ENCODE measurements around the gene USP40.

Gene USP40

GRCh38 chr2:233448575-233448974, 118.0 kb downstream of the USP40 start:
- no peak overlapping the region for H3K27ac ChIP-seq (ENCODE audit: low read depth, low read length, severe bottlenecking)
- no peaks in the 10 kb centered on the region for H3K4me1 ChIP-seq (ENCODE audit: control insufficient read depth, insufficient read depth, low read length, poor library complexity, severe bottlenecking)
- WGBS, 2 experiments (ENCODE audit: insufficient coverage in 2 of 2) = 92 to 100% methylated on average over 2 of the region's 4 CpGs
- no peak overlapping the region for H3K4me3 ChIP-seq (ENCODE audit: extremely low read depth, insufficient read depth, low read length, poor library complexity, severe bottlenecking)
- H3K36me3 ChIP-seq (ENCODE audit: control insufficient read depth, insufficient read depth, low read length) = peaks cover 63% of the 10 kb centered on the region
- H3K9me3 ChIP-seq (ENCODE audit: control insufficient read depth, low read length) = no peaks in the 10 kb centered on the region

- Histone ChIP-seq H3K27ac (ENCODE audit: low read depth, low read length, severe bottlenecking) (no peak overlapping the region), H3K4me3 (ENCODE audit: extremely low read depth, insufficient read depth, low read length, poor library complexity, severe bottlenecking) (no peak overlapping the region), H3K9me3 (ENCODE audit: control insufficient read depth, low read length) (no peaks in the 10 kb centered on the region), H3K36me3 (ENCODE audit: control insufficient read depth, insufficient read depth, low read length) (peaks cover 60% of the 10 kb centered on the region), H3K4me1 (ENCODE audit: control insufficient read depth, insufficient read depth, low read length, poor library complexity, severe bottlenecking) (no peaks in the 10 kb centered on the region)
- WGBS, 2 experiments (ENCODE audit: insufficient coverage in 2 of 2) = 81 to 88% methylated on average over 7 to 11 of the region's 11 CpGs
Observed at GRCh38 chr2:233448220-233448559, 118.4 kb downstream of the USP40 start.

- Histone ChIP-seq H3K9me3 (ENCODE audit: control insufficient read depth, low read length) (no peaks in the 10 kb centered on the region), H3K36me3 (ENCODE audit: control insufficient read depth, insufficient read depth, low read length) (peaks cover 56% of the 10 kb centered on the region), H3K4me1 (ENCODE audit: control insufficient read depth, insufficient read depth, low read length, poor library complexity, severe bottlenecking) (no peaks in the 10 kb centered on the region), H3K27ac (ENCODE audit: low read depth, low read length, severe bottlenecking) (no peak overlapping the region), H3K4me3 (ENCODE audit: extremely low read depth, insufficient read depth, low read length, poor library complexity, severe bottlenecking) (no peak overlapping the region)
- WGBS, 2 experiments (ENCODE audit: insufficient coverage in 2 of 2) = 89 to 92% methylated on average over 11 to 12 of the region's 15 CpGs
Observed at GRCh38 chr2:233447506-233448219, 118.9 kb downstream of the USP40 start.

GRCh38 chr2:233446606-233447305, 119.8 kb downstream of the USP40 start:
- Histone ChIP-seq H3K9me3 (ENCODE audit: control insufficient read depth, low read length) (no peaks in the 10 kb centered on the region), H3K27ac (ENCODE audit: low read depth, low read length, severe bottlenecking) (no peak overlapping the region), H3K4me1 (ENCODE audit: control insufficient read depth, insufficient read depth, low read length, poor library complexity, severe bottlenecking) (no peaks in the 10 kb centered on the region), H3K4me3 (ENCODE audit: extremely low read depth, insufficient read depth, low read length, poor library complexity, severe bottlenecking) (no peak overlapping the region), H3K36me3 (ENCODE audit: control insufficient read depth, insufficient read depth, low read length) (peaks cover 47% of the 10 kb centered on the region)
- WGBS, 2 experiments (ENCODE audit: insufficient coverage in 2 of 2) = 94 to 96% methylated on average over 18 to 30 of the region's 37 CpGs

- WGBS, 2 experiments (ENCODE audit: insufficient coverage in 2 of 2) = 100% methylated on average over 1 of the region's 1 CpG; no CpG with 5 or more reads in 1 of the 2 experiments
- Histone ChIP-seq H3K4me1 (ENCODE audit: control insufficient read depth, insufficient read depth, low read length, poor library complexity, severe bottlenecking) (no peaks in the 10 kb centered on the region), H3K4me3 (ENCODE audit: extremely low read depth, insufficient read depth, low read length, poor library complexity, severe bottlenecking) (no peak overlapping the region), H3K36me3 (ENCODE audit: control insufficient read depth, insufficient read depth, low read length) (peaks cover 40% of the 10 kb centered on the region), H3K9me3 (ENCODE audit: control insufficient read depth, low read length) (no peaks in the 10 kb centered on the region), H3K27ac (ENCODE audit: low read depth, low read length, severe bottlenecking) (no peak overlapping the region)
Observed at GRCh38 chr2:233446121-233446520, 120.5 kb downstream of the USP40 start.

- H3K4me3 ChIP-seq (ENCODE audit: extremely low read depth, insufficient read depth, low read length, poor library complexity, severe bottlenecking) = no peak overlapping the region
- peaks cover 32% of the 10 kb centered on the region for H3K36me3 ChIP-seq (ENCODE audit: control insufficient read depth, insufficient read depth, low read length)
- no peaks in the 10 kb centered on the region for H3K4me1 ChIP-seq (ENCODE audit: control insufficient read depth, insufficient read depth, low read length, poor library complexity, severe bottlenecking)
- no peak overlapping the region for H3K27ac ChIP-seq (ENCODE audit: low read depth, low read length, severe bottlenecking)
- H3K9me3 ChIP-seq (ENCODE audit: control insufficient read depth, low read length) = no peaks in the 10 kb centered on the region
- WGBS, 2 experiments (ENCODE audit: insufficient coverage in 2 of 2) = 96 to 97% methylated on average over 14 to 18 of the region's 18 CpGs
Observed at GRCh38 chr2:233445152-233445830, 121.3 kb downstream of the USP40 start.

GRCh38 chr2:233444501-233444900, 122.1 kb downstream of the USP40 start:
- Histone ChIP-seq H3K4me1 (ENCODE audit: control insufficient read depth, insufficient read depth, low read length, poor library complexity, severe bottlenecking) (no peaks in the 10 kb centered on the region), H3K4me3 (ENCODE audit: extremely low read depth, insufficient read depth, low read length, poor library complexity, severe bottlenecking) (no peak overlapping the region), H3K36me3 (ENCODE audit: control insufficient read depth, insufficient read depth, low read length) (peaks cover 24% of the 10 kb centered on the region), H3K27ac (ENCODE audit: low read depth, low read length, severe bottlenecking) (no peak overlapping the region), H3K9me3 (ENCODE audit: control insufficient read depth, low read length) (no peaks in the 10 kb centered on the region)
- WGBS, 2 experiments (ENCODE audit: insufficient coverage in 2 of 2) = 94% methylated on average over 9 to 10 of the region's 11 CpGs

- Histone ChIP-seq H3K27ac (ENCODE audit: low read depth, low read length, severe bottlenecking) (no peak overlapping the region), H3K4me1 (ENCODE audit: control insufficient read depth, insufficient read depth, low read length, poor library complexity, severe bottlenecking) (no peaks in the 10 kb centered on the region), H3K9me3 (ENCODE audit: control insufficient read depth, low read length) (no peaks in the 10 kb centered on the region), H3K36me3 (ENCODE audit: control insufficient read depth, insufficient read depth, low read length) (peaks cover 15% of the 10 kb centered on the region), H3K4me3 (ENCODE audit: extremely low read depth, insufficient read depth, low read length, poor library complexity, severe bottlenecking) (no peak overlapping the region)
- 72 to 82% methylated on average over 13 to 16 of the region's 18 CpGs for WGBS, 2 experiments (ENCODE audit: insufficient coverage in 2 of 2)
Observed at GRCh38 chr2:233443511-233444183, 122.9 kb downstream of the USP40 start.

GRCh38 chr2:233442028-233442310, 124.6 kb downstream of the USP40 start:
- WGBS, 2 experiments (ENCODE audit: insufficient coverage in 2 of 2) = 88 to 92% methylated on average over 4 of the region's 4 CpGs
- Histone ChIP-seq H3K36me3 (ENCODE audit: control insufficient read depth, insufficient read depth, low read length) (peaks cover 29% of the 10 kb centered on the region), H3K4me3 (ENCODE audit: extremely low read depth, insufficient read depth, low read length, poor library complexity, severe bottlenecking) (no peak overlapping the region), H3K9me3 (ENCODE audit: control insufficient read depth, low read length) (no peaks in the 10 kb centered on the region), H3K27ac (ENCODE audit: low read depth, low read length, severe bottlenecking) (no peak overlapping the region), H3K4me1 (ENCODE audit: control insufficient read depth, insufficient read depth, low read length, poor library complexity, severe bottlenecking) (no peaks in the 10 kb centered on the region)

GRCh38 chr2:233441161-233442027, 125.2 kb downstream of the USP40 start:
- WGBS, 2 experiments (ENCODE audit: insufficient coverage in 2 of 2) = 93 to 94% methylated on average over 22 to 23 of the region's 26 CpGs
- no peaks in the 10 kb centered on the region for H3K4me1 ChIP-seq (ENCODE audit: control insufficient read depth, insufficient read depth, low read length, poor library complexity, severe bottlenecking)
- H3K36me3 ChIP-seq (ENCODE audit: control insufficient read depth, insufficient read depth, low read length) = peaks cover 30% of the 10 kb centered on the region
- H3K4me3 ChIP-seq (ENCODE audit: extremely low read depth, insufficient read depth, low read length, poor library complexity, severe bottlenecking) = no peak overlapping the region
- no peaks in the 10 kb centered on the region for H3K9me3 ChIP-seq (ENCODE audit: control insufficient read depth, low read length)
- H3K27ac ChIP-seq (ENCODE audit: low read depth, low read length, severe bottlenecking) = no peak overlapping the region
